Natural killer cell (primary cell): ENCODE data around the gene TNFRSF17. TPM values are rescaled to one million over a fixed set of nuclear protein-coding genes. Genes with fewer than 3 reads are reported as not detected.
"Not testable (repeated sequence)": the region's sequence is repeated elsewhere in the genome, so short reads cannot be mapped to it uniquely, and the experiment has no call there.

ENCODE experiments used
- ATAC-seq, 3 donors: fragments of 150-1000 bp in 2 of 3; fragments of 200-7000 bp in 1 of 3; cut with Tn5 transposase; 1 replicate in 1 of 3; 2 replicates in 2 of 3; pipeline ENCODE4 v1.10.0; 2021; ENCODE audit warnings: mild to moderate bottlenecking in 2 of 3, moderate library complexity in 2 of 3
- DNase-seq, 2 donors: peaks; one replicate each; pipeline versions ENCODE4 v3.0.0 to v3.0.0-alpha.2; 2013 to 2021; ENCODE audit warnings: mixed read lengths in 1 of 2
- H3K27ac ChIP-seq: one replicate; pipeline ENCODE4 v1.5.1; 2013; ENCODE audit warnings: mild to moderate bottlenecking, low read length
- H3K27me3 ChIP-seq: one replicate; pipeline ENCODE4 v1.6.1; 2013; ENCODE audit warnings: low read length; ENCODE audit not compliant: control insufficient read depth, insufficient read depth
- H3K36me3 ChIP-seq: one replicate; pipeline ENCODE4 v1.6.1; 2013; ENCODE audit warnings: low read length; ENCODE audit not compliant: control insufficient read depth, insufficient read depth
- H3K4me1 ChIP-seq: one replicate; pipeline ENCODE4 v1.6.1; 2013; ENCODE audit warnings: low read length; ENCODE audit not compliant: control insufficient read depth, insufficient read depth
- H3K4me3 ChIP-seq: one replicate; pipeline ENCODE4 v1.5.1; 2013; ENCODE audit warnings: low read length
- H3K9me3 ChIP-seq: one replicate; pipeline ENCODE4 v1.6.1; 2013; ENCODE audit warnings: low read length; ENCODE audit not compliant: control insufficient read depth, insufficient read depth
- H3K27ac Mint-ChIP-seq, 2 donors: one replicate each; pipeline ENCODE4 v1.8.0; 2022; ENCODE audit warnings: mild to moderate bottlenecking in 2 of 2, mixed read lengths in 2 of 2, moderate library complexity in 1 of 2
- H3K27me3 Mint-ChIP-seq, 2 donors: one replicate each; pipeline ENCODE4 v1.8.0; 2022; ENCODE audit warnings: low read depth in 2 of 2, mixed read lengths in 2 of 2
- H3K36me3 Mint-ChIP-seq: one replicate; pipeline ENCODE4 v1.8.0; 2022; ENCODE audit warnings: mixed read lengths
- H3K4me1 Mint-ChIP-seq, 2 donors: one replicate each; pipeline ENCODE4 v1.8.0; 2022; ENCODE audit warnings: mixed read lengths in 2 of 2
- H3K4me3 Mint-ChIP-seq: one replicate; pipeline ENCODE4 v1.8.0; 2022; ENCODE audit warnings: mild to moderate bottlenecking, moderate library complexity, mixed read lengths
- H3K9me3 Mint-ChIP-seq, 2 donors: one replicate each; pipeline ENCODE4 v1.8.0; 2022; ENCODE audit warnings: mixed read lengths in 2 of 2
- WGBS: methylation state at CpG from one replicate; pipeline ENCODE4 v1.1.7; 2013; ENCODE audit warnings: missing lambda C conversion rate; ENCODE audit not compliant: insufficient coverage; 5-methylcytosine and 5-hydroxymethylcytosine counted together
- intact Hi-C: fragments of 100-400 bp; cut with micrococcal nuclease; formaldehyde crosslinking; loops from one replicate; pipeline ENCODE4 v1.14.2; 2022
- total RNA-seq, 4 donors: library from RNA; stranded (reverse); fragments of 120-200 nt in 1 of 4; gene quantifications; one replicate each; pipeline versions ENCODE4 v1.2.3 to v1.2.4, GENCODE V29; 2013 to 2022
- TF ChIP-seq, protein P1 (sequence below): fragments of 200-600 bp; IDR thresholded peaks from one replicate; pipeline ENCODE4 v1.8.0; 2022; ENCODE audit warnings: antibody characterized with exemption

Gene TNFRSF17
- 1 to 10 TPM in 1 of 3 donors, not detected in 2; 6.6 TPM for total RNA-seq
- total RNA-seq (2013), result 5.7 TPM

DNA sequence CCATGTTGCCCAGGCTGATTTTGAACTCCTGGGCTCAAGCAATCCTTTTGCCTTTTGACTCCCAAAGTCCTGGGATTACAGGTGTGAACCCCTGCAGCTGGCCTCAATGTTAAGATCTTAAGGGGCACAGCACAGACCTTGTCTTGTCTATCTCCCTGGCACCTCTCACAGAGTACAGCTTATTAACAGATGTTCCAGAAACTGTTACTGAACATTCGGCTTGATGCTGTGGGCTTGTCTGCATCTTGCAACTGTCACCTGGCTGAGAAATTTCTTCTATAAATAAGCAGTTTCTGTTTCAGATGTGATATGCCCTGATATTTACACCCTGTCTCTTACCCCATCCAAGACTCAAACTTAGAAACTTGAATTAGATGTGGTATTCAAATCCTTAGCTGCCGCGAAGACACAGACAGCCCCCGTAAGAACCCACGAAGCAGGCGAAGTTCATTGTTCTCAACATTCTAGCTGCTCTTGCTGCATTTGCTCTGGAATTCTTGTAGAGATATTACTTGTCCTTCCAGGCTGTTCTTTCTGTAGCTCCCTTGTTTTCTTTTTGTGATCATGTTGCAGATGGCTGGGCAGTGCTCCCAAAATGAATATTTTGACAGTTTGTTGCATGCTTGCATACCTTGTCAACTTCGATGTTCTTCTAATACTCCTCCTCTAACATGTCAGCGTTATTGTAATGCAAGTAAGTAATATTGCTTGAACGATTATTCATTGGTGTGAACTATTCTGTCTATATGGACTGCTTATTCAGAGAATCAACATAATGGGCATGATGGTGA lies at the start of gene TNFRSF17:
TSS of gene TNFRSF17 (plus strand) at position 450 of the 791 bp plus-strand sequence. CDS start at position 565, 115 bp downstream.
- H3K27ac Mint-ChIP-seq, result no peak within 1 kb of the TSS

DNA sequence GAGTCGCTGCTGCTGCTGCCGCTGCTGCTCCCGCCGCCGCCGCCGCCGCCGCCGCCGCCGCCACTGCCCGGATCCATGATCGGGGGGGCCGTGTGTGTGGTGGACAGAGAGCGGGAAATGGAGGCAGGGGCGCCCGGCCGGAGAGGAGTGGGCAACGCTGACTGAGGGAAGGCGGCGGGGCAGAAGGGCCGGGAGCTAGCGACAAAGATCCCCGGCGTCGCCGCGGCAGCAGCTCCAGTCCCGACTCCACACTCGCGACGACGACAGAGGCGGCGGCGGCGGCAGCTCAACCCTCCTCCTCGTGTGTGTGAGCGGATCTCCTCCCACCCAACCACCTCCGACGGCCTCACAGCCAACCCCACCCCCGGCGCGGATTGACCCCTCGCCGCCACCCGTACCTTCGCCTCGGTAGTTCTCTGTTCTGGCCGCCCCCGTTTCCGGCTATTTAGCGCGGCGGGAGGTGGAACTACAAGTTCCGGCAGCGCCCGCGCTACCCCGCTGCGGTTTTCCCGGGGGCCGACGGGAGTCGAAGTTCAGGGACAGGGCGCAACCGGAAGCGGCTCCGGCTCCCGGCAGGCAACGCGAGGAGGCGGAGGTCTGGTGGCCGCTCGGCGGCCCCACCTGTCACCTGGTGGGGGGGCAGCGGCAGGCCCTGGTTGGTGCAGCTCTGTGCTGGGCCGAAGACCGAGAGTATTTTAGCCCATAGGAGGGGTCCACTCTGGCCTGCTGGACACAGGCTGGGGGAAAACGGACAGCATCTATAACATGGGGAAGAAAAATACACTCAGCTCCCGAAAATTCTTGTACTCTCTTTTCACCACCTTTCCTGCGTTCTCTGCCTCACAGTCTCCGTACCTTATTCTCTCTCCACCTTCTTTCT lies 49.1 kb upstream of the TNFRSF17 start, which contains the start of gene GSPT1:
TSS of gene GSPT1 (minus strand) at position 313 of the 880 bp plus-strand sequence. CDS start at position 77, 236 bp downstream.
- H3K4me3 Mint-ChIP-seq, result peak within 1 kb of the TSS; percentile 89
- peaks cover 33 to 41% of the 10 kb centered on the region in 2 donors for H3K4me1 Mint-ChIP-seq
- peaks cover 12% of the 10 kb centered on the region for H3K4me1 ChIP-seq
- DNase-seq (peak; percentile 98), ATAC-seq (peak; percentile 90 to 98 (median 93))
- peak within 1 kb of the TSS; percentile 78 to 90 for H3K27ac Mint-ChIP-seq
- H3K4me3 ChIP-seq, result peak within 1 kb of the TSS; percentile 79
- H3K27me3 ChIP-seq, result no peaks in the 10 kb centered on the region
- H3K27ac ChIP-seq, result peak within 1 kb of the TSS; percentile 85
- TF ChIP-seq, protein P1, sequence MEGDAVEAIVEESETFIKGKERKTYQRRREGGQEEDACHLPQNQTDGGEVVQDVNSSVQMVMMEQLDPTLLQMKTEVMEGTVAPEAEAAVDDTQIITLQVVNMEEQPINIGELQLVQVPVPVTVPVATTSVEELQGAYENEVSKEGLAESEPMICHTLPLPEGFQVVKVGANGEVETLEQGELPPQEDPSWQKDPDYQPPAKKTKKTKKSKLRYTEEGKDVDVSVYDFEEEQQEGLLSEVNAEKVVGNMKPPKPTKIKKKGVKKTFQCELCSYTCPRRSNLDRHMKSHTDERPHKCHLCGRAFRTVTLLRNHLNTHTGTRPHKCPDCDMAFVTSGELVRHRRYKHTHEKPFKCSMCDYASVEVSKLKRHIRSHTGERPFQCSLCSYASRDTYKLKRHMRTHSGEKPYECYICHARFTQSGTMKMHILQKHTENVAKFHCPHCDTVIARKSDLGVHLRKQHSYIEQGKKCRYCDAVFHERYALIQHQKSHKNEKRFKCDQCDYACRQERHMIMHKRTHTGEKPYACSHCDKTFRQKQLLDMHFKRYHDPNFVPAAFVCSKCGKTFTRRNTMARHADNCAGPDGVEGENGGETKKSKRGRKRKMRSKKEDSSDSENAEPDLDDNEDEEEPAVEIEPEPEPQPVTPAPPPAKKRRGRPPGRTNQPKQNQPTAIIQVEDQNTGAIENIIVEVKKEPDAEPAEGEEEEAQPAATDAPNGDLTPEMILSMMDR, result no peak
- intact Hi-C loops, result loop anchor here (1.0 to 10.0 kb wide), 5 partner anchors 59 to 972 kb away; partner anchors contain the start of genes CLEC16A, RSL1D1, SNX29 and TXNDC11
- peaks cover 0 to 8% of the 10 kb centered on the region in 2 donors for H3K27me3 Mint-ChIP-seq
- WGBS, result under 1% methylated on average over 84 of the region's 84 CpGs
- no peaks in the 10 kb centered on the region for H3K36me3 ChIP-seq
- no peaks in the 10 kb centered on the region for H3K9me3 ChIP-seq
- no peaks in the 10 kb centered on the region for H3K36me3 Mint-ChIP-seq
- H3K9me3 Mint-ChIP-seq, result no peaks in the 10 kb centered on the region

More for the DNA sequence above, at the start of gene TNFRSF17:
- no peaks in the 10 kb centered on the region for H3K36me3 Mint-ChIP-seq
- intact Hi-C loops, result no loop called here
- H3K4me3 Mint-ChIP-seq, result no peak within 1 kb of the TSS
- peak in 1 of 3 donors; percentile 35 for ATAC-seq
- Histone ChIP-seq H3K27me3 (no peaks in the 10 kb centered on the region), H3K4me1 (no peaks in the 10 kb centered on the region), H3K9me3 (no peaks in the 10 kb centered on the region), H3K36me3 (no peaks in the 10 kb centered on the region), H3K4me3 (no peak within 1 kb of the TSS), H3K27ac (no peak within 1 kb of the TSS)
- TF ChIP-seq, protein P1, result no peak
- no peak for DNase-seq
- no peaks in the 10 kb centered on the region for H3K9me3 Mint-ChIP-seq
- 56% methylated on average over 7 of the region's 9 CpGs for WGBS
- no peaks in the 10 kb centered on the region for H3K4me1 Mint-ChIP-seq
- H3K27me3 Mint-ChIP-seq, result no peaks in the 10 kb centered on the region

DNA sequence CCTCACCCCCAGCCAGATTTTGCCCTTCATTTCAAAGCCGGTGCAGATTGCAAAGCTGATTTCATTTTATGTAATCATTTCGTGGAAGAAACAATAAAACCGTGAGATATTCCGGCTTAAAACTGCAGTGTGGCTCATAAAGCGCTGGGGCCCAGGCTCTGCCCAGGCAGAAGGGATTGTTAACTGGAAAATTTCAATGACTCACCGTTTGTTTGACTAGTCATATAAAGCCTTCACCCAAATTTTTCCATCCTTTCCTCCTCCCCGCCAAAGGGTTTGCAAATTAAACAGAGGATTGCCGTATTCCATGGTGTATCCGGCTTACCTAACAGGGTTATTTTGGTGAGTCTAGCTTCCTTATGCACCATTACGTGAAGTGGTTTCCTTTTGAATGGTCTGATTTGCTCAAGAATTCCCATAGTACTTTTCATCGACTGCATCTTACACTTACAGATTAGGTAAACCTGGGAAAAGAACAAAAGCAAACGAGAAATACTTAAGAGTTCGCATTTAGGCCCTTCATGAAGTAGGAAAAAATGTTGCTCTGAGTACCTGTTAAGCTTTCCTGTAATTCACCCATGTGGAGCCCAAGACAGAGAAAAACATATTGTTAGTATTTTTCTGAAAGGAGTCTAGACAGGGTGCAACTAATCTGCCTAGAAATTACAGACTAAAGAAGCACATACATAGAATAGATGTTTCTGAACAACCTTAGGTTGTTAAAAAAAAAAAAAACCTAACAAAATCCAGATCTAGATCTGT lies 48.3 kb upstream of the TNFRSF17 start:
- H3K9me3 Mint-ChIP-seq, result no peaks in the 10 kb centered on the region
- peaks cover 0 to 8% of the 10 kb centered on the region in 2 donors for H3K27me3 Mint-ChIP-seq
- peak overlapping the region; percentile 89 for H3K4me3 Mint-ChIP-seq
- Histone ChIP-seq H3K36me3 (no peaks in the 10 kb centered on the region), H3K4me1 (peaks cover 12% of the 10 kb centered on the region), H3K27me3 (no peaks in the 10 kb centered on the region), H3K27ac (peak overlapping the region; percentile 48), H3K4me3 (peak overlapping the region; percentile 36), H3K9me3 (no peaks in the 10 kb centered on the region)
- intact Hi-C loops, result loop anchor here (1.0 to 10.0 kb wide), 4 partner anchors 58 to 972 kb away; partner anchors contain the start of genes CLEC16A, SNX29 and TXNDC11
- H3K27ac Mint-ChIP-seq, result peak overlapping the region; percentile 78 to 85
- no peaks in the 10 kb centered on the region for H3K36me3 Mint-ChIP-seq
- 64% methylated on average over 13 of the region's 13 CpGs for WGBS
- DNase-seq (no peak), ATAC-seq (no peak)
- peaks cover 33 to 40% of the 10 kb centered on the region in 2 donors for H3K4me1 Mint-ChIP-seq
- TF ChIP-seq, protein P1, result no peak

DNA sequence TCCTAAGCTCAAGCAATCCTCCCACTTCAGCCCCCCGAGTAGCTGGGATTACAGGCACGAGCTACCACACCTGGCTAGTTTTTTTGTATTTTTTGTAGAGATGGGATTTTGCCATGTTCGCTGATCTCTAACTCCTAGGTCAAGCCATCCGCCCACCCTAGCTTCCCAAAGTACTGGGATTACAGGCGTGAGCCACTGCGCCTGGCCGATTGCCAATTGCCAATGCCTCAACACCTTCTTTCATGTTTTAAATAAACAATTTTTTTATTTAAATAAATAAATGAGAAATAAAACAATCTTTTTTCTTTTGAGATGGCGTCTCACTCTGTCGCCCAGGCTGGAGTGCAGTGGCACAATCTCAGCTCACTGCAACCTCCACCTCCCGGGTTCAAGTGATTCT lies 41.0 kb upstream of the TNFRSF17 start:
- H3K4me3 Mint-ChIP-seq, H3K4me3 ChIP-seq, H3K27me3 Mint-ChIP-seq, H3K4me1 ChIP-seq, H3K36me3 Mint-ChIP-seq, H3K27ac ChIP-seq, H3K9me3 Mint-ChIP-seq, H3K9me3 ChIP-seq, H3K27me3 ChIP-seq, H3K4me1 Mint-ChIP-seq, H3K36me3 ChIP-seq, intact Hi-C loops, H3K27ac Mint-ChIP-seq, ATAC-seq, DNase-seq: not testable (repeated sequence)
- WGBS, result 96% methylated on average over 3 of the region's 10 CpGs

DNA sequence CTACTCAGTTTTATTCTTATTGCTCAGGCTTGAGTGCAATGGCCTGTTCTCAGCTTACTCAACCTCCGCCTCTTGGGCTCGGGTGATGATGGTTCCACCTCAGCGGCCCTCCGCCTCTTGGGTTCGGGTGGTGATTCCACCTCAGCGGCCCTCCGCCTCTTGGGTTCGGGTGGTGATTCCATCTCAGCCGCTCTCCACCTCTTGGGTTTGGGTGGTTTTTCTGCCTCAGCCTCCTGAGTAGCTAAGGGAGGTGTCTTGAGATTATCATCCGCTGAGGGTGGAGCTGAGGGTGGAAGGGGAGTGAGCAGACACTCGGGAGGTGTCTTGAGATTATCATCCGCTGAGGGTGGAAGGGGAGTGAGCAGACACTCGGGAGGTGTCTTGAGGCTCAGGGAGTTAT lies 37.7 kb upstream of the TNFRSF17 start:
- H3K27ac Mint-ChIP-seq, H3K27me3 Mint-ChIP-seq, H3K4me3 Mint-ChIP-seq, DNase-seq, intact Hi-C loops, H3K36me3 Mint-ChIP-seq, H3K4me1 Mint-ChIP-seq, ATAC-seq, H3K4me1 ChIP-seq, H3K27me3 ChIP-seq, H3K4me3 ChIP-seq, H3K36me3 ChIP-seq, H3K27ac ChIP-seq, H3K9me3 ChIP-seq, H3K9me3 Mint-ChIP-seq: not testable (repeated sequence)
- 89% methylated on average over 5 of the region's 13 CpGs for WGBS
